Effector memory CD8-positive, alpha-beta T cell (primary cell): Measurements from ENCODE around the gene GMFB.
A peak's percentile ranks its signal among the peaks of the same experiment; 100 is the strongest.

Experiments used
- ATAC-seq: fragments of 150-1000 bp; cut with Tn5 transposase; replicated peaks from 2 replicates; pipeline ENCODE4 v1.10.0; 2021; ENCODE audit warnings: mild to moderate bottlenecking, moderate library complexity
- DNase-seq, 3 experiments: peaks; one replicate each; pipeline ENCODE4 v3.0.0; 2021
- H3K27ac Mint-ChIP-seq, 2 donors: one replicate each; pipeline ENCODE4 v1.8.0; 2022; ENCODE audit warnings: mild to moderate bottlenecking in 2 of 2, mixed read lengths in 2 of 2, moderate library complexity in 2 of 2
- H3K27me3 Mint-ChIP-seq, 2 donors: one replicate each; pipeline ENCODE4 v1.8.0; 2022; ENCODE audit warnings: mixed read lengths in 2 of 2
- H3K36me3 Mint-ChIP-seq: one replicate; pipeline ENCODE4 v1.8.0; 2022; ENCODE audit warnings: mild to moderate bottlenecking, moderate library complexity, mixed read lengths; ENCODE audit not compliant: insufficient read depth
- H3K4me1 Mint-ChIP-seq, 2 donors: one replicate each; pipeline ENCODE4 v1.8.0; 2022; ENCODE audit warnings: low read depth in 2 of 2, mixed read lengths in 2 of 2
- H3K4me3 Mint-ChIP-seq, 2 donors: one replicate each; pipeline ENCODE4 v1.8.0; 2022; ENCODE audit warnings: mild to moderate bottlenecking in 2 of 2, mixed read lengths in 2 of 2, moderate library complexity in 2 of 2
- H3K9me3 Mint-ChIP-seq, 2 donors: one replicate each; pipeline ENCODE4 v1.8.0; 2022; ENCODE audit warnings: mixed read lengths in 2 of 2

GMFB gene

GRCh38 chr14:54487771-54488170 lies 1.0 kb downstream of the GMFB start:
- no peaks in the 10 kb centered on the region for H3K9me3 Mint-ChIP-seq
- H3K4me1 Mint-ChIP-seq, result peaks cover 47 to 64% of the 10 kb centered on the region in 2 donors
- peak overlapping the region; percentile 79 to 81 for H3K4me3 Mint-ChIP-seq
- H3K27ac Mint-ChIP-seq, result peak overlapping the region; percentile 86 to 93
- H3K36me3 Mint-ChIP-seq, result peaks cover 22% of the 10 kb centered on the region
- no peak for ATAC-seq
- DNase-seq, result no peak
- no peaks in the 10 kb centered on the region for H3K27me3 Mint-ChIP-seq

GRCh38 chr14:54486685-54487084 lies 2.1 kb downstream of the GMFB start:
- peak overlapping the region; percentile 79 to 81 for H3K4me3 Mint-ChIP-seq
- ATAC-seq, result no peak
- DNase-seq, result no peak
- peak overlapping the region; percentile 39 to 93 for H3K27ac Mint-ChIP-seq
- no peaks in the 10 kb centered on the region for H3K27me3 Mint-ChIP-seq
- H3K9me3 Mint-ChIP-seq, result no peaks in the 10 kb centered on the region
- H3K4me1 Mint-ChIP-seq, result peaks cover 47 to 74% of the 10 kb centered on the region in 2 donors
- peaks cover 31% of the 10 kb centered on the region for H3K36me3 Mint-ChIP-seq

- peaks cover 36 to 59% of the 10 kb centered on the region in 2 donors for H3K4me1 Mint-ChIP-seq
- no peak for DNase-seq
- no peak for ATAC-seq
- H3K9me3 Mint-ChIP-seq, result no peaks in the 10 kb centered on the region
- no peaks in the 10 kb centered on the region for H3K27me3 Mint-ChIP-seq
- H3K27ac Mint-ChIP-seq, result no peak overlapping the region
- peak overlapping the region in 1 of 2 donors; percentile 3 for H3K4me3 Mint-ChIP-seq
- peaks cover 33% of the 10 kb centered on the region for H3K36me3 Mint-ChIP-seq
Observed at GRCh38 chr14:54483846-54484245, 4.9 kb downstream of the GMFB start.

GRCh38 chr14:54483073-54483745 lies 5.6 kb downstream of the GMFB start:
- DNase-seq (no peak), ATAC-seq (no peak)
- Mint-ChIP-seq H3K27me3 (no peaks in the 10 kb centered on the region), H3K4me3 (no peak overlapping the region), H3K9me3 (no peaks in the 10 kb centered on the region), H3K36me3 (peaks cover 31% of the 10 kb centered on the region), H3K27ac (peak overlapping the region in 1 of 2 donors; percentile 15), H3K4me1 (peaks cover 36 to 57% of the 10 kb centered on the region in 2 donors)

GRCh38 chr14:54481695-54482094 lies 7.1 kb downstream of the GMFB start:
- Mint-ChIP-seq H3K4me1 (peaks cover 26 to 42% of the 10 kb centered on the region in 2 donors), H3K9me3 (no peaks in the 10 kb centered on the region), H3K4me3 (no peak overlapping the region), H3K27me3 (no peaks in the 10 kb centered on the region), H3K36me3 (peaks cover 36% of the 10 kb centered on the region), H3K27ac (no peak overlapping the region)
- ATAC-seq (no peak), DNase-seq (no peak)

GRCh38 chr14:54480830-54481562 lies 7.8 kb downstream of the GMFB start:
- no peak for ATAC-seq
- no peak for DNase-seq
- no peak overlapping the region for H3K27ac Mint-ChIP-seq
- no peak overlapping the region for H3K4me3 Mint-ChIP-seq
- no peaks in the 10 kb centered on the region for H3K9me3 Mint-ChIP-seq
- peaks cover 41% of the 10 kb centered on the region for H3K36me3 Mint-ChIP-seq
- peaks cover 20 to 39% of the 10 kb centered on the region in 2 donors for H3K4me1 Mint-ChIP-seq
- no peaks in the 10 kb centered on the region for H3K27me3 Mint-ChIP-seq

GRCh38 chr14:54478636-54479215 lies 10.1 kb downstream of the GMFB start:
- Mint-ChIP-seq H3K9me3 (no peaks in the 10 kb centered on the region), H3K27ac (peak overlapping the region in 1 of 2 donors; percentile 26), H3K4me3 (no peak overlapping the region), H3K36me3 (peaks cover 51% of the 10 kb centered on the region), H3K27me3 (no peaks in the 10 kb centered on the region), H3K4me1 (peaks cover under 1 to 20% of the 10 kb centered on the region in 2 donors)
- DNase-seq, result no peak
- ATAC-seq, result no peak

- peaks cover 31% of the 10 kb centered on the region for H3K36me3 Mint-ChIP-seq
- H3K4me1 Mint-ChIP-seq, result peaks cover 0 to 4% of the 10 kb centered on the region in 2 donors
- DNase-seq (no peak), ATAC-seq (no peak)
- H3K27ac Mint-ChIP-seq, result no peak overlapping the region
- no peaks in the 10 kb centered on the region for H3K27me3 Mint-ChIP-seq
- no peak overlapping the region for H3K4me3 Mint-ChIP-seq
- H3K9me3 Mint-ChIP-seq, result no peaks in the 10 kb centered on the region
Observed at GRCh38 chr14:54475911-54476310, 12.9 kb downstream of the GMFB start.

- Mint-ChIP-seq H3K4me3 (no peak overlapping the region), H3K27me3 (no peaks in the 10 kb centered on the region), H3K9me3 (no peaks in the 10 kb centered on the region), H3K27ac (no peak overlapping the region), H3K4me1 (peaks cover 0 to 4% of the 10 kb centered on the region in 2 donors), H3K36me3 (peaks cover 31% of the 10 kb centered on the region)
- DNase-seq, result no peak
- no peak for ATAC-seq
Observed at GRCh38 chr14:54475187-54475899, 13.4 kb downstream of the GMFB start.

- Mint-ChIP-seq H3K27ac (no peak overlapping the region), H3K36me3 (peaks cover 24% of the 10 kb centered on the region), H3K9me3 (no peaks in the 10 kb centered on the region), H3K27me3 (no peaks in the 10 kb centered on the region), H3K4me1 (peaks cover 0 to 4% of the 10 kb centered on the region in 2 donors), H3K4me3 (no peak overlapping the region)
- DNase-seq, result no peak
- ATAC-seq, result no peak
Observed at GRCh38 chr14:54474232-54474793, 14.5 kb downstream of the GMFB start.

GRCh38 chr14:54472315-54472714 lies 16.5 kb downstream of the GMFB start:
- Mint-ChIP-seq H3K36me3 (peaks cover 21% of the 10 kb centered on the region), H3K27ac (peak overlapping the region in 1 of 2 donors; percentile 66), H3K9me3 (peaks cover 5 to 8% of the 10 kb centered on the region in 2 donors), H3K4me3 (no peak overlapping the region), H3K4me1 (peaks cover 0 to 4% of the 10 kb centered on the region in 2 donors), H3K27me3 (no peaks in the 10 kb centered on the region)
- no peak for DNase-seq
- no peak for ATAC-seq

- no peak for ATAC-seq
- peaks cover 15% of the 10 kb centered on the region for H3K36me3 Mint-ChIP-seq
- H3K27me3 Mint-ChIP-seq, result no peaks in the 10 kb centered on the region
- DNase-seq, result no peak
- peaks cover 8 to 9% of the 10 kb centered on the region in 2 donors for H3K9me3 Mint-ChIP-seq
- no peak overlapping the region for H3K4me3 Mint-ChIP-seq
- peak overlapping the region in 1 of 2 donors; percentile 66 for H3K27ac Mint-ChIP-seq
- peaks cover 0 to 4% of the 10 kb centered on the region in 2 donors for H3K4me1 Mint-ChIP-seq
Observed at GRCh38 chr14:54471641-54472040, 17.1 kb downstream of the GMFB start.

- H3K4me3 Mint-ChIP-seq, result no peak overlapping the region
- no peaks in the 10 kb centered on the region for H3K27me3 Mint-ChIP-seq
- no peak overlapping the region for H3K27ac Mint-ChIP-seq
- DNase-seq, result no peak
- peaks cover 6% of the 10 kb centered on the region for H3K36me3 Mint-ChIP-seq
- no peaks in the 10 kb centered on the region for H3K4me1 Mint-ChIP-seq
- H3K9me3 Mint-ChIP-seq, result peaks cover 8 to 9% of the 10 kb centered on the region in 2 donors
- no peak for ATAC-seq
Observed at GRCh38 chr14:54470701-54471100, 18.1 kb downstream of the GMFB start.
